Esophagus squamous epithelium (tissue), 4 donors: ENCODE measurements around the gene MORC1.

Source experiments
- CTCF ChIP-seq, 6 experiments: fragments of 450-650 bp in 4 of 6; fragments of 200-600 bp in 2 of 6; sonication (generic) in 2 of 6; IDR thresholded peaks; one replicate each; pipeline ENCODE4 v1.5.1; 2016 to 2019; ENCODE audit warnings: antibody characterized with exemption in 6 of 6, mild to moderate bottlenecking in 4 of 6, moderate library complexity in 4 of 6
- POLR2A ChIP-seq, 4 donors: fragments of 450-650 bp; IDR thresholded peaks; one replicate each; pipeline ENCODE4 v1.6.1; 2017; ENCODE audit warnings: antibody characterized with exemption in 4 of 4, mild to moderate bottlenecking in 4 of 4, moderate library complexity in 3 of 4

GRCh38 chr3:109114746-109115145 is 3.2 kb downstream of the MORC1 start:
- no peak for TF ChIP-seq CTCF (IDR thresholded peaks at IDR 0.05)
- TF ChIP-seq POLR2A (IDR thresholded peaks at IDR 0.05): no peak
